HG03439 (cell line): Measurements from ENCODE around the gene FBXO3.
"Not testable (repeated sequence)": the region's sequence is repeated elsewhere in the genome, so short reads cannot be mapped to it uniquely, and the experiment has no call there.

Experiments
- ATAC-seq: cut with Tn5 transposase; IDR thresholded peaks from one replicate; pipeline ENCODE4 v1.9.1; 2021; ENCODE audit warnings: mild to moderate bottlenecking, moderate library complexity; ENCODE audit not compliant: unreplicated experiment

Gene FBXO3, protein sequence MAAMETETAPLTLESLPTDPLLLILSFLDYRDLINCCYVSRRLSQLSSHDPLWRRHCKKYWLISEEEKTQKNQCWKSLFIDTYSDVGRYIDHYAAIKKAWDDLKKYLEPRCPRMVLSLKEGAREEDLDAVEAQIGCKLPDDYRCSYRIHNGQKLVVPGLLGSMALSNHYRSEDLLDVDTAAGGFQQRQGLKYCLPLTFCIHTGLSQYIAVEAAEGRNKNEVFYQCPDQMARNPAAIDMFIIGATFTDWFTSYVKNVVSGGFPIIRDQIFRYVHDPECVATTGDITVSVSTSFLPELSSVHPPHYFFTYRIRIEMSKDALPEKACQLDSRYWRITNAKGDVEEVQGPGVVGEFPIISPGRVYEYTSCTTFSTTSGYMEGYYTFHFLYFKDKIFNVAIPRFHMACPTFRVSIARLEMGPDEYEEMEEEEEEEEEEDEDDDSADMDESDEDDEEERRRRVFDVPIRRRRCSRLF

DNA sequence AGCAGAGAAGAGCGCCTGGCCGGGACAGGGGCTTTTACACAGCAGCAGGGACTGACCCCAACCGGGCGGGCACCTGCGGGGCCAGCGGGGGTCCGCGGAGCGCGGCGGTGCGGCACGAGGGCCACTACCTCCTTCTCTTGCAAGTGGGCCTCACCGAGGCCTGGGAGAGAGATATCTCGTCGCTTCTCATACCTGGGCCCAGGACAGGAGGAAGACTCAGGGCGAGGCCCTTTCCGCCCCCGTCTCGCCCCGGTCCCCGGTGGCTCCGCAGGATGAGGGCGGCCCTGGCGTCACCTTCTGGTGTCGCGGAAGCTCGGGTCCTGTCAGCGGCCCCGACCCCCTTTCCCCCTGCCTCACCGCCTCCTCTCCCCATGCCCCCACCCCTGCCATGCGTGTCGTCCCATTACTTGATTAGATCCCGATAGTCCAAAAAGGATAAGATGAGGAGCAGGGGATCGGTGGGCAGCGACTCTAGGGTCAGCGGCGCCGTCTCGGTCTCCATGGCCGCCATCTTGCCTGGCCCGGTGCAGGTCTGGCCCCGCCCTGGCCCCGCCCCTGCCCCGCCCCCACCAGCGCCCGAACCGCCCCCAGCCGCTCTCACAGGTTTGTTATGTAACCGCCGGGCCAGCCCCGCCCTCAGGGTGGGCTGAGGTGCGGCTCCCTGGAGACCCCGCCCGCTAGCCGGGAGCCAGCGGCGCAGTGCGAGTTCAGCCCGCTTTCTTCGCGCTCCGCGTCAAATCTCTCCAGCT lies at the start of gene FBXO3:
FBXO3 (minus strand) TSS at position 534 of the 749 bp plus-strand sequence; CDS start at position 511, 23 bp downstream.
- peak; percentile 74 for ATAC-seq

DNA sequence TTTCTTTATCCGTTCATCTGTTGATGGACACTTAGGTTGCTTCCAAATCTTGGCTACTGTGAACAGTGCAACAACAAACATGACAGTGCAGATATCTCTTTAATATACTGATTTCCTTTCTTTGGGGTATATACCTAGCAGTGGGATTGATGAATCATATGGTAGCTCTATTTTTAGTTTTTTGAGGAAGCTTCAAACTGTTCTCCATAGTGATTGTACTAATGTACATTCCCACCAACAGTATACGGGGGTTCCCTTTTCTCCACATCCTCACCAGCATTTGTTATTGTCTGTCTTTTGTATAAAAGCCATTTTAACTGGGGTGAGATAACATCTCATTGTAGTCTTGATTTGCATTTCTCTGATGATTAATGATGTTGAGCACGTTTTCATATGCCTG lies 48.7 kb upstream of the FBXO3 start:
- ATAC-seq: not testable (repeated sequence)

DNA sequence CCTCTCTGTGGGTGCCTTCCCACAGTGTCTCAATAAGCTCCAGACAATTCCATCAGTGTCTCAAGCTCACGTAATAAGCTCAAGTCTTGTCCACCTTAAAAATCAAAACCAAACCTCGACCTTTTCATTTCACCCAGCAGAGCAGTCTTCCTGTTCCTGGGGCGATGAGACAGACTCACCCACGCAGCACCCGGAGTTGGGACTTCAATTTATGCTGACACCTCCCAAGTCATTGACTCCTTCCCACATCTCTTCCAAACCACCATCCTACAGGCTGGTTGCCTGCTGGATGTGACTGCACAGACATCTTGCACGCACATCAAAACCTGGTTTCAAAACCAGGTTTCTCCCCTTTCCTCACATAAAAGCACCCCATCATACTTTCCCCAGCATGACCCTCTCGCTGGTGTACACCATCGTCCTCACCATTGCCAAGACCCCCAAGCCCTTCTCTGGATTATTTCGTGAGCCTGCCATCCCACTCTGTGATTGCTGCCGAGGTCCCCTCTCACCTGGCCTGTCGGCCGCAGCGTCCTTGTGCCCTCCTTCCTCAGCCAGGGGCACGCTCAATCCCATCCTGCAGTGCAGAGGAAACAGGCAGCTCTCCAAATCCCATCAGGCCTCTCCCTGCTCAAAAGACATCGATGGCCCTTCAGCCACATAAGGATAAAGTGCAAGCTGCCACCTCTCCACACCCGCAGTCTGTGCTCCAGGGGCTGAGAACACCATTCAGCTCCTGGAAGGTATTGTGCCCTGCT lies 45.1 kb upstream of the FBXO3 start:
- no peak for ATAC-seq

DNA sequence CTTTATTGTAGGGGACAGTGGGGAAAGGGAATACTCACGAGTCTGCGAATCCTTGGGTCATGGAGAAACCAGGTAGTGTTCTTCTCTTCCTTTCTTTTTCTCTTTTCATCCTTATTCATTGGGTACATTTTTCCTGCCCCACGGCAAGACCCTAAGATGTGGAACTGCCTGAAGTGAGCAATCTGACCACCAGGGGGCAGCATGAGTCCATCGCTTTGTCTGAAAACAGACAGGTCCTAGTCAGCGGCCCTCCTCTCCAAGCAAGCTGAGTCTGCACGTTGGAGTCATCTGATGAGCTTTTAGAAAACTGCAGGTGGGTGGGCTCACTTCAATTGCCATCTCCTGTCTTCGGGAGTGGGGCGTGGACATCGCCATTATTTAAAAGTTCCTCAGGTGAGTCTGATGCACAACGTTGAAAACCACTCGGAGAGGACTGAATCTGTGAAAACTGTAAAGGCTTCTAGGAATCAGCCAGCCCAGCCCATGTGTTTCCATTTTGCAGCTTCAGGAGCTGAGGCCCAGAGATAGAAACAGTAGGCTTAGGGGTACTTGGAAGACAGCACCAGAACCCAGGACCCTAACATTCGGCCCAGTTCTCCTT lies 34.0 kb upstream of the FBXO3 start:
- no peak for ATAC-seq

DNA sequence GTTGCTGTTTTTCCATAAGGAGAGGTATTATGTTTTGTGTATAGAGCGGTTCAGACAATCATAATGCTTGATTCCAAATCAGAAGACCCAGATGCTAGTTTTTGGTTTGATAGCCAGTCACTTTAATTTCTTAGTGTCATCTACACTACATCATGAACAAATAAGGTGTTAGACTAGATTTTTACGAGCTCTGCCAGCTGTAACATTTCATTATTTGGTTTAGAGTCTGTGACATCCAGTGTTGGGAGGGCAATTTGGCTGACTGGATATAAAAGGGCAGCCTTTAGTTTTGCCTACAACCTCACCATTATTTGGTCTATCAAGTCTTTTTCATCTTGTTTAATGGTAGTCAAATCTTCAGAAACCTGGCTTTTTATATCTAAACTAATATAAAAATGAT lies 30.2 kb upstream of the FBXO3 start:
- ATAC-seq: no peak

DNA sequence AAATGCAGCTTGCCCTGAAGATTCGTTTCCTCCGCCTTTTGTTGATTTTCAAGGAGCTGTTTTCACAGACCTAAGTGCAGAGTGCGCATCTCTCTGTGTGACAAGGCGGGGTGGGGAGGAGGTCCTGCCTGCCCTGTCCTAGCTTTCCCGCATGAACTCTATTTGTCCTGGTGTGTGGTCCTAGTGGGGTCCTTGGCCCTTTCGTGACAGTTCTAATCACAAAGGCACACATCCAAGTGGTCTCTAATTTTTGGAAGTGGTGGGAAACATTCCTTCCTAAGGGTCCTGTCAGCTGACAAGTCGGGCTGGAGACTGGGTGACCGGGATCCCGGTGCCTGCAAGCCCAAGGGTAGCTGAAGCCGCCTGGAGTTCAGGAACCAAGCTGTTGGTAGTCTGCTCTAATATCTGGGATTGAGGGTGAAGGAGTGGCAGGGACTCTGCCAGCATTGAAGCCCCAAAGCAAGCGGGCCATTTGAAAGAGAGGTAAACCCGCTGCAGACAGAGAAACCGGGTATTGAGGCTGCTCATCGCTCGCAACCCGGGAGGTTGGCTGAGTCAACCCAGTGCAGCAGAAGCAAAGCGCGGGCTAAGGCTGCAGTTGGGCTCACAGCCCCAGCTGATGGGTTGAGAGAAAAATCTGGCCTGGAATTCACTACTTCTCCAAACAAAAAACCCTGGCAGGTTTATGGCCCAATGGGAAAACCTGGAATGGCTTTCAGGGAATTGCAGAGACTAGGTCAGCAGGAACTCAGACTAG lies 28.1 kb upstream of the FBXO3 start:
- ATAC-seq: no peak

DNA sequence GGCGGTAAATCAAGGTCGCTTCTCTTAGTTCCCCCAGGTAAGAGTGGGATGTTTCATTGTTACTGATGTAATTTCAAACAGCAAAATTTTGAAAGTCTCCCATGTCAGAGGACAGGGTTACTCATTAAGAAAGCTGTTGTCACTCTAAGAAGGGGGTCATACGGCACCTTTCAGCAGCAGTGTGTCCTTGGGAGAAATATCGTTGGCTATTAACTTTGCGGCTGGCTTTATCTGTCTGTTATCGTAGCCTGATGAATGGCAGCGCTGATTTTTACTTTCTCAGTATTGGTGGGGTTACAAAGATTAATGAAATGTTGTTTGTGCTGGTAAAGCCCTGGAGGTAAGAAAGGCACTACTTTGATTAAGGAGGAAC lies 27.5 kb upstream of the FBXO3 start:
- no peak for ATAC-seq

DNA sequence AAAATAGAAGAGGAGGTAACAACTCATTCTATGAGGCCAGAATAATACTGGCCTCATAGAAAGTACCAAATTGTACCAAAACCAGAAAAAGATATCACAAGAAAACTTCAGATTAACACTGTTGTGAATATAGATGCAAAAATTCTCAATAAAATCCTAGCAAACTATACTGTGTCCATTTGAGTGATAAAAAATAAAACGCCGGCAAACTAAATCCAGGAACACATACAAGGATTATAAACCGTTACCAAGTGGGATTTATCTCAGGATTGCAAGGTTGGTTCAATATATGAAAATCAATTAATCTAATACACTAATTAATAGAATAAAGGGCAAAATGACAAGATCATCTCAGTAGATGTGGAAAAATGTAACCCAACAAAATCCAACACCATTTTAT lies 23.6 kb upstream of the FBXO3 start:
- ATAC-seq: no peak

DNA sequence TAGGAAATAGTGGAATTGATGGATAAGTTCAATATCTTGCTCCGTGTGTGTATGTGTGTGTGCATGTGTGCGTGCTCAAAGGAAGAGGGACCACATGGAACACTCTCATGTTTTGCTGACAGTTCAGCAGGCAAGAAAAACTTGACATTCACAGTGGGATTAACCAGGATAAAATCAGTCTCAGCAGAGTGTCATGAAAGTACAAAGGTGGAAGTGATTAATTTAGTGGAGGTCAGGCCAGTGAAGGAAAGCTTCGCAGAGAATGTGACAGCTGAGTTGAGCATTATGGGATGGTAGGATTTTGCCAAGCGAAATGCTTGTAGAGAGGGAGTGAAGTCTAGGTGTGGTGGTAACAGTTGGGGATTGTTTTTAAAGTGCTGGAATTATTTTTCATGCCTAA lies 15.7 kb upstream of the FBXO3 start:
- ATAC-seq: no peak

DNA sequence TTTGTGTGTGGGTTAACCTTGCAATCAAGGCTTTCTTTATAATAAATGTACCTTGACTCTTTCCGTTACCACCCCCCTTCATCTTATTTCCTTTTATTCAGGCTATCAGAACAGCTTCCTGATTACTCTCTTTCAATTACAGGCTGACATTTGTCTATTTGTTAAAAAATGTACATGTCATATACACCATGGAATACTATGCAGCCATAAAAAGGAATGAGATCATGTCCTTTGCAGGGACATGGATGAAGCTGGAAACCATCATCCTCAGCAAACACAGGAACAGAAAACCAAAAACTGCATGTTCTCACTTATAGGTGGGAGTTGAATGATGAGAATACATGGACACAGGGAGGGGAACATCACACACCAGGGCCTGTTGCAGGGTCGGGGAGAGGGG lies 13.8 kb upstream of the FBXO3 start:
- not testable (repeated sequence) for ATAC-seq

DNA sequence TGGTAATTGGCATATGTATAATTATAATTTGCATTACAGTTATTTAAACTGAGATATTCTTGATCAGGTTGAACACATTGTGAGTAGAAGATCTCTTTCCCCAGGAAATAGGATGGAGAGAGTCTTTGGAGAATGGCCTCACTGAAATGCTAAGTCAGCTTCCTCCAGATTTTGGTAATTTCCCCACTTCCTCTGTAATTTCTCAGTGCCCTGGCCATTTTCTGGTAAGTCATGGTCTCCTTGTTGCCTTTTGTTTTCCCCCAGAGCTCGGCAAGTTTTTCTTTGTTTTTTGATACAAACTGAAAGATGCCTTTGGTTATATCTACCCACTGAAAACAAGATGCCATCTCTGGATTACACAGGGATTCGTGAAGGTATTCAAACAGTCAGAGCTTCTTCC lies 12.8 kb upstream of the FBXO3 start:
- no peak for ATAC-seq

DNA sequence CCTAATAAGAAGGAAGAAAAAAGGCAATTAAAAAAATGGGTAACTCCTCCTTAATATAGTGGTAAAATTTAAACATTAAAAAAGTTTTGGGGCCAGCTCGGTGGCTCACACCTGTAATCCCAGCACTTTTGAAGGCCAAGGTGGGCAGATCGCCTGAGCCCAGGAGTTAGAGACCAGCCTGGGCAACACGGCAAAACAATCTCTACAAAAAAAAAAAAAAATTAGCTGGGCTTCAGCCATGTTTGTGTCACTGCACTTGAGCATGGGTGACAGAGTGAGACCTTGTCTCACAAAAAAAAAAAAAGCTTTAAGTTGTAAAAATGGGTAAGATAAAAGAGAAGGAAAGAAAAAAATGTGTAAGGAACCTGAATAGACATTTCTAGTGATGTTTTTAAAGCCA lies 11.3 kb upstream of the FBXO3 start:
- no peak for ATAC-seq

DNA sequence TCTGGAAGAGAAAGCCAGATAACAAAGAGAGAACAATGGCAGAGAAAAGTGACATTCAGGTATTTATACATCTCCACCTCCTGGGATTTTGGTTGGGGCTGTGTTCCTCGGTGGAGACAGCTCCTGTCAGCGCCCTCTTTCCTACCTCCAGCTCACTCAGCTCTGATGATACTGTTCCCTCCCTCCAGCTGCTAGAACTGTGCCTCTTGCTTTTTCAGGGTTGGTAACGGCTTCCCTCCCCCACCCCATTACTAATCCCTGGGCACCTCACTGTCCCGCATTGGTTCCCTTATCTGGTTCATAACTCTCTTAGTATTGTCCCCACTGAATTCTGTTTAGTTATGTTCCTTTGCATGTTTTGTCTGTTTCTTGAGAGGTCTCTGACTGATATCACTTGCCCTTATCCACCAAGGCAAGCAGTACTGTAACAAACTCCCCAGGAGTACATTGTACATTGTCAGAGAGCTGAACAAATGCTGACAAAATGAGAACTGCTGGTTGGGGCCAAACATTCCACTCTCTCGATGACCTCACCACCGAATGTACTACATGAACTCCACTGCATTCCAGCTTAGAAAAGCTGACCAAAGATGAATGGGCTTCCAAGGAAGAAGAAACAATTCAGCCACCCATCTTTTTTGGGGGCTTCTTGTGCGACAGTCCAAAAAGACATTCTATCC lies 5.7 kb upstream of the FBXO3 start:
- no peak for ATAC-seq

DNA sequence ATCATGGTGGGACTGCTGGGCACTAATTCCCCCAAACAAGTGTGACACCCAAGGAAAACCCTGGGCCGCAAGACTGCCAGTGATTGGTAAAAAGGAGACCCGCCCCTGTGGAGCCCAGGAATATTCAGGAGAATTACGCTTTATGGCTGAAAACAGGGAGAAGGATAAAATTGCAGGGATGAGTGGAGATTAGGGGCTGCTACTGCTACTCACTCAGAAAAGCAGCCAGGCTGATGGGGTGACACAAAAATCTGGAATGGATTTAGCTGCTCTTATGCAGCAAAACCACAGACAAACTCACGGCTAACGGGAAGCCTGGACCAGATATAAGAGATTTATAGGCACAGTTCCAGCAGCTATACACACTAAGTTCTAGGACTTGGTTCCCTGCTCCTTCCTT lies 4.4 kb upstream of the FBXO3 start:
- ATAC-seq: no peak

DNA sequence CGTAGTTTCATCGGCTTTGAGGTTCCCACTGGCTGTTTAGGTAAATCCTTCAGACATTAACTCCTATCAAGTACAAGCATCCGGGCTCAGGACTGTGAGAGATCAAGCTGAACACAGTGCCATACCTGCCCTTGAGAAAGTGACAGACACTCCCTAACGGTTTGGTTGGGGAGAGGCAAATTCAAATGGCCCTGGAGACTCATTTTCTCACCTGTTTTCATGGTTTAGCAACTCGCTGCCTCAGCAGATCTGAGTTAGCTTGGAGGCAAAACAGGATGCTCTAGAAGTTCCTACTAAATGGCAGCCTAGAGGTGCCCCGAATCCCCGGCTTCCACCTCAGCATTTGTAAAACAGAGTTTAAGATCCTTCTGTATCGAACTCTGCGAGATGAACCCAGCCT lies 3.6 kb upstream of the FBXO3 start:
- no peak for ATAC-seq

DNA sequence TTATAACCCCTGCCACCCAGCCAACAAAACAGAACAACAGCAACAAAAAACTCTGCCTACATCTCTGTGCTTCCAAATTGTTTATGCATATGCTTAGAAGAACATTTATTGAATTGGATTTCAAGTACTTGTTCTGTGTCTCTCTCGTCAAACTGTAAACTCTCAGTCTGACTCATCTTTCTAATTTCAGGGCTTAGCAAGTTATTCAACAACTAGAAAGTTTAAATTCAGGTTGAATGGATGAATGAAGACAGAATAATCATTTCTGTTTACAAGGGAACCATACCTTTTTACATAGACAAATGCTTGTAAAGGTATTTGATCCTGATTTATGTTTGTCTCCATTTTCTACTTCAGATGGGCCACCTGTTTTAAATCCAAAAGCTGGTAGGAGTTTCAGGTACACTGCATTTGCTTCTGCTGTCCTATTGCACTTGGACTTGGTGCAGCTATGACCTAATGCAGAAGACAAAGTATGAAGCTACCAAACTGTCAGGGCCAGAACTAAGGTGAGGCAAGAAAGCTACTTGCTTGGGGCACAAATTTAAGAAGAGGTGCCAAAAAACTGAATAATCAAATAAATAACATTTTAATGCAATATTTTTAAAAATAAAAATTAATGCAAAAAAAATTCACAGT lies 1.6 kb upstream of the FBXO3 start:
- ATAC-seq: no peak

DNA sequence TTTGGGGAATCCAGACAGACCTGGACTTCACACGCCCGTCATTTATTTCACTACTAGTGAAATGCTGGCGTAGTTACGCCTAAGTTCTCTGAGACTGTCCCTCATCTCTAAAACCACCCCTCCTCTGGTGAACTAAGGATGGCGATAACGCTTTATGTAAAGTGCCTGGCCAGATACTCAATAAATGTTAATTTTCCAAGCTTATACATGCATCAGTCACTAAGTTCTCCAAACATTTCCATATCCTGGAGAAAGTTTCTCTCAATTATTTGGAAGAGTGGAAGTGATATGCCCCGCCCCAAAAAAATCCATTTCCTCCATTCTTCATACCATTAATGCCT lies 1.1 kb upstream of the FBXO3 start:
- no peak for ATAC-seq

DNA sequence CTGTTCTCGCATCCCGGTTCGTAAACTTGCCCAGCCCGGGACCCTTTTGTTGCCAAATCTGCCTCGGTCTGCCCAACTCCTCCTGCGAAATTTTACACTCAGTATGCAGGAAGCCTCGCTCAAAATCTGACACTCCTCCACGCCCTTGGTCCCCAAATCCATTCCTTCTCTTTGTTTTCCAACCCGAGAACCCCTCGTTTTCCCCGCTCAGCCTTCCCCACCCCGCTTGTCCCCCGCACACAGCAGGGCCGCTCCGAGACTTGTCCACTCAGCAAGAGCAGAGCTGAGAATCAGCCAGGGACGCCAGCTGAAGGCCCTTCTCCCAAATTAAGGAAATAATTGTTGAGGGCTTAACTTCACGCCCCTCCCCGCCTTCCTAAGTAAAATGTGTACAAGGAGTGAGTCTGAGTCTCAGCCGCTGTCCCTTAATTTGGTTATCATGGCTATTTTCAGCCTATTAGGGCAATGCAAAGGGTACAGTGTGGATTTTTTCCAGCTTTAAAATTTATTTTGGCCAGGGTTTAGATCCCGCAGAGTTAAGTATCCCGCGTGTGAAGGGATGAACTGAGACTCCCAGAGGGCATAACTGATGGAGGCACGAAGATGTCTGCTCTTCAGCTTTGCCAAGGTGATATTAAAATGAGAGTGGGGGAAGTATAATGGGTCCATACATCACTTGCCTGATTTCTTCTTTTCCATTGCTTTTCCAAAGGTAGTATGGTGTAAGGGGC lies 581 bp upstream of the FBXO3 start:
- ATAC-seq: no peak
